NCI-H510A treated with DMSO at 0.1 percent for 48 hours (cell line): ENCODE data around the gene NPHS1.
"Not testable (repeated sequence)": the region's sequence is repeated elsewhere in the genome, so short reads cannot be mapped to it uniquely, and the experiment has no call there.

Source experiments
- DNase-seq: peaks from one replicate; lab custom pipeline; 2025; lab: John Stamatoyannopoulos, UW

NPHS1 gene

DNA sequence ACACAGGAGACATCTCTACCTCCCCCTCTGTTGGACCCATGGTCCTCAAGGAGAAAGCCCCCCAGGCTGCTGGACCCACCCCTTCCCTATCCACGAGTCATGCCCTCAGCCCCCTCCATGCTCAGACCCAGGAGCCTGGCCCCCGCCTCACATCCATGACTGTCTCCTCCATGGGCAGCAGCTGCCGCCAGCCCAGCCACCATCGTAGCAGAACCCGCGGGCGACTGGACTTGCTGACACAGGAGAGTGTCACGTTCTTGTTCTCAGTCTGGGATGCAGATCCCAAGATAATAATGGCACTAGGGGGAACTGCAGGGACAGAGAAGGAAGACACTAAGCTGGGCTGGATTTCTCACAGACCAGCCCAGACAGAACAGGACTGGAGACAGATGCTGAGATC is 3.8 kb downstream of the NPHS1 start:
- no peak for DNase-seq

- DNase-seq = no peak
These were observed 4.4 kb downstream of the NPHS1 start for GRCh38 chr19:35847911-35848310.

- peak; percentile 20 for DNase-seq
These were observed 6.2 kb downstream of the NPHS1 start for GRCh38 chr19:35846038-35846668.

DNA sequence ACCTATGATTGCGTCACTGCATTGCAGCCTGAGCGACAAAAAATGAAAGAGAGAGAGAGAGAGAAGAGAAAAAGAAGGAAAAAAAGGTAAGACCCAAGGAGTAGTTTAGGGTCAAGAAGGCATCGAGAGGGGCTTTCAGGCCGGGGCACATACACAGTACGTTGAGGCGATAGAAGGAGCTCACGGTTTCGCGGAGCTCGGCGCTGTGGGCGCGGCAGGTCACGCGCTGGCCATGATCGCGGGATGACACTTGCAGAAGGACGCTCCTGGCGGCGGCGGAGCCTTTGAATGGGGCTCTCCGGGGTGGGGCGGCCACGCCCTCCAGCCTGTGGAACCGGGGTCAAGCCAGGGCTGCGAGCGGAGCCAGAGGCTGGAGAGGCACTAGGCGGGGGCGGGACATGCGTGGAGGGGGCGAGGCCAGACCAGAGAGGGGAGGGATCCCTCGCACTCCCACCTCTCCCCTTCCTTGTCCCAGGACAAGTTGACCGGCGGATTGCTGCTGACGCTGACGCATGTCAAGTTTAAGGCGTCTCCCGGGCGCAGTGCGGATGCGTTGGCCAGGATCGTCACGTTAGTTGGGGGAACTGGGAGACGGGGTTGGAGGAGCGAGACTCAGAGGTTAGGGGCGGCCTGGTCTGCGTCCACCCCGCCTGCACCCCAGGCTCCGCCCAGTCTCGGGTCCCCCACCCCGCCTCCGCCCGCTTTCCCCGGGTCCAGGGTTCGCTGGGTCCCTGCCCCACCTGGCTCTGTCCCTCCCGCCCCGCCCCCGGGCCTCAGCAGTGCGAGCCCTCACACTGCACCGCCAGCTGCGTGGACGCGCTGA is 6.9 kb downstream of the NPHS1 start:
- no peak for DNase-seq

GRCh38 chr19:35844482-35845214 is 7.7 kb downstream of the NPHS1 start:
- no peak for DNase-seq

GRCh38 chr19:35843676-35844481 is 8.4 kb downstream of the NPHS1 start:
- no peak for DNase-seq

DNA sequence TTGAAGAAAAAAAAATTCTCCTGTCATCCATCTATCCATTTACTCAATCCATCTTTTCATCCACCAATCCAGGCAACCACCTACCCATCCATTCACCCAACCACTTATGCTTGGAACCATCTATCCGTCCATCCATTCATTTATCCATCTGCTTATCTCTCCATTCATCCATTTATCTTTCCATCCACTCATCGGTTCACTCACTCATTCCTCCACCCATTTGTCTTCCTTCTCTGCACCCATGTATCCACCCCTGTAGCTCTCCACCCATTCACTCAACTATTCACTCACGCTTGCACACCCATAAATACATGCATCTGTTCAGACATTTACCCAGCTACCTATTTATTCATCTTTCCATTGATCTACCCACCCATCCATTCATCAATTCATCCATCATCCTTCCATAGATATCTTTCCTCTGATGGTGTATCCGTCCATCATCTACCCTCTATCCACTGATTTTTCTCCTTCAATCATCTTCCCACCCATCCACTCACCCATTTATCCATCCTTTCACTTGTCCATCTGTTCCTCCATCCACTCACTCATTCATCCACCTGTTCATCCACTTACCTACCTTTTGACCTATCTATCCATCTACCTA is 9.5 kb downstream of the NPHS1 start:
- no peak for DNase-seq

GRCh38 chr19:35841961-35842595 is 10.2 kb downstream of the NPHS1 start:
- DNase-seq = no peak

DNA sequence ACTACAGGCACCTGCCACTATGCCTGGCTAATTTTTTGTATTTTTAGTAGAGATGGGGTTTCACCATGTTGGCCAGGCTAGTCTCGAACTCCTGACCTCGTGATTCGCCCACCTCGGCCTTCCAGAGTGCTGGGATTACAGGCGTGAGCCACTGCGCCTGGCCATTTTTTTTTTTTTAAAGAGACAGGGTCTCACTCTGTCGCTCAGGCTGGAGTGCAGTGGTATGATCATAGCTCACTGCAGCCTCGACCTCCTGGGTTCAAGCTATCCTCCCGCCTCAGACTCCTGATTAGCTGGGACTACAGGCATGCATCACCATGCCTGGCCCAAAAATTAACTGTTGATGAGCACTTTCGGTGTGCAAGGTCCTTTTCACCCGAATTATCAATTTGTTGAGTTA is 16.2 kb downstream of the NPHS1 start:
- DNase-seq = not testable (repeated sequence)

GRCh38 chr19:35833972-35834371 is 18.3 kb downstream of the NPHS1 start:
- no peak for DNase-seq

DNA sequence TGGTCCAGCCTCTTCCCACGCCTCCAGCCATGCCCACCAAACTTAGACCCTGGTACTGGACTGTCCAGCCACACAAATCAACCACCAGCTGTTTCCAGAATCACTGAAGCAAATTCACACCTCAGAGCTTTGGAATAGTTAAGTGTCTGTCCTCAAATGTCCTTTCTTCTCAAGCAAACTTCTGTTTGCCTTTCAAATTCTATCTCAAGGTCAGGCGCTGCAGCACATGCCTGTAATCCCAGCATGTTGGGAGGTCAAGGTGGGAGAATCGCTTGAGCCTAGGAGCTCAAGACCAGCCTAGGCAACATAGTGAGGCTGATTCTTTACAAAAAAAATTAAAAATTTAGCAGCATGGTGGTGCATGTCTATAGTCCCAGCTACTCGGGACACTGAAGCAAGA is 20.2 kb downstream of the NPHS1 start:
- DNase-seq = no peak

DNA sequence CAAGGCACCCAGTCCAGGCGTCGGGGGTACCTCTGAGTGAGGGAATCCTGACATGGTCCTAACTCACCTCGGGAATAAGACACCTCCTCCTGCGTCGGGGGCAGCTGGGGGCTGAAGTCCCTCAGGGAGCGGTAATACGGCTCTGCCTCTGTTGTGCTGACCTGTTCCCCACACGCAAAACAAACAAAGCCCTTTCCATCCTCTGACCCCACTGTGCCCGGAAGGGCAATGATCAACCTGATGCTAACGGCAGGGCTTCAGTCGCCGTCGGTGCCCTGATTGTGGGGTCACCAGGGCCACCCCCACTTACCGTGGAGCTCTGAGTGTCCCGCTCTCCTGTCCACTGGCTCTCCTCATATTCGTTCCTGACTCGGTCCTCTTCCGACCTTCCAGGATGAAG is 21.3 kb downstream of the NPHS1 start:
- no peak for DNase-seq

DNA sequence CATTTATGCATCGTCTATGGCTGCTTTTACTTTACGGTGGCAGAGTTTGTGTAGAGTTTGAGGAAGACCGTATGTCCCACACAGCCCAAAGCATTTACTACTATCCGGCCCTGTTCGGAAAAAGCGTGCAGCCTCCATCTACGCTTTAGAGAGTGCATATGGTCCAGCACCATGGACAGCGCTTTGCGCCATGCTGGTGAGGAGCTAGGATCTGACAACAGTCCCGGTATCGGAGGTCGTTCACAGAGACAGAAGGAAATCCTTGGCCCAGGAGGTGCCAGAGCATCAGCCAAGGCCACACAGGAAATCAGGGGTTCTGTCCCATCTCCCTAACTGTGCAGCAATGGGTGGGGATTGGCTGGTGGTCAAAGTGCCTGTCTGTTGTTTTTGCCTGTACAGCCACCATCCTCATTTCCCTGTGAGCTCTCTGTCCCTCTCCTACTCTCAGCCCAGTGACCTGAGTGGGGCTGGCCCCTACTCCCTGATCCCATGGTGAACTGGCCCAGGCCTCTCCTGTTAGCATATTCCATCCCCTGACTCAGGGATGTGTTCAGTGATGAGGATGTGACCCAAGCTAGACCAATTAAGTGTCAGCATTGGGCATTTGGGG is 23.5 kb downstream of the NPHS1 start:
- no peak for DNase-seq

DNA sequence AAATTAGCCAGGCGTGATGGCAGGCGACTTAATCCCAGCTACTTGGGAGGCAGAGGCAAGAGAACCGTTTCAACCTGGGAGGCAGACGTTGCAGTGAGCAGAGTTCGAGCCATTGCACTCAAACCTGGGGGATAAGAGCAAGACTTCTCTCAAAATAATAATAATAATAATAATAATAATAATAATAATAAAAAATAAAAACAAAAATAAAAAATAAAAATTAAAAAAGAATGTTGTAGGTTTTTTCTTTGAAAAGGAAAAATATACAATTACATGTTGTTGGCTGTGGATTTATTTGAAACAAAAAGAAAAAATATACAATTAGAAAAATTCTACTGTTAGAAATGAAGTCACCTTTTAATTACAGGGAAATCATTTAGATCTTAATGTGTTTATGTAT is 28.2 kb downstream of the NPHS1 start:
- DNase-seq = no peak

- DNase-seq = no peak
These were observed 29.7 kb downstream of the NPHS1 start for GRCh38 chr19:35822579-35822978.

GRCh38 chr19:35818445-35818844 is 33.9 kb downstream of the NPHS1 start:
- DNase-seq = no peak

- DNase-seq = no peak
These were observed 35.5 kb downstream of the NPHS1 start for GRCh38 chr19:35816846-35817245.

GRCh38 chr19:35816262-35816661 is 36.0 kb downstream of the NPHS1 start:
- no peak for DNase-seq

DNA sequence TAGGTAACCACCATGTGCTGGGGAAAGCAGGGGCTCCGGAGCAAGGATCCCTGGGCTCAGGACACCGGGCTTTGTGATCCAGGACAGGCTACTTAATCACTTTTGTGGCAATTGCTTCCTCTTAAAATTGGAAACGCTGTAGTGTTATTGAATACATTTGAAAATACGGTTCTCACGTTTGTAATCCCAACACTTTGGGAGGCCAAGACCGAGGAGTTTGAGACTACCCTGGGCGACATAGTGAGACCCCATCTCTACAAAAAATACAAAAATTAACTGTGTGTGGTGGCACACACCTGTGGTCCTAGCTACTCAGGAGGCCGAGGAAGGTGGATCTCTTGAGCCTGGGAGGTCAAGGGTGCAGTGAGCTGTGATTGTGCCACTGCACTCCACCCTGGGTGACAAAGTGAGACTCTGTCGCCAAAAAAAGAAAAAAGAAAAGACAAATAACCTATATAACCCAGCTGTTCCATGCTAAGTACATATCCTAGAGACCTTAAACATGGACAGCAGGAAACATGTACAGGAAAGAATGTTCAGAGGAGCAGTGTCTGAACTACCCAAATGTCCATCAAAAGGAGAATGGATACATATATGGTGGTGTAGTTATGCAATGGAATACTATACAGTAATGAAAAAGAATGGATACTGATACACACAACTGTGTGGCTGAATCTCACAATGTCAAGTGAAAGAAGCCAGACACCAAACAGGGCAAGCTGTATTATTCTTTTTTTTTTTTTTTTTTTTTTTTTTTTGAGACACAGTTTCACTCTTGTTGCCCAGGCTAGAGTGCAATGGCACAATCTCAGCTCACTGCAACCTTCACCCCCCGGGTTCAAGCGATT is 39.0 kb downstream of the NPHS1 start:
- no peak for DNase-seq
